Ramos (cell line): Measurements from ENCODE around the gene TSBP1.
"Not testable (repeated sequence)": the region's sequence is repeated elsewhere in the genome, so short reads cannot be mapped to it uniquely, and the experiment has no call there.

Experiments used
- in situ Hi-C: fragments of 300-500 bp; cut with MboI; formaldehyde crosslinking; loops from one replicate; pipeline ENCODE4 v1.14.3; 2022; ENCODE audit warnings: low sequenced_read_pairs; ENCODE audit not compliant: unreplicated experiment

The TSBP1 gene

GRCh38 chr6:32382757-32383420 lies 11.2 kb upstream of the TSBP1 start:
- in situ Hi-C loops: no loop called here

- in situ Hi-C loops: no loop called here
Observed at GRCh38 chr6:32379545-32379944, 7.8 kb upstream of the TSBP1 start.

- in situ Hi-C loops: no loop called here
Observed at GRCh38 chr6:32375739-32376529, 4.2 kb upstream of the TSBP1 start.

GRCh38 chr6:32371229-32371628 lies 474 bp downstream of the TSBP1 start:
- in situ Hi-C loops: no loop called here

GRCh38 chr6:32370505-32370904 lies 1.2 kb downstream of the TSBP1 start:
- in situ Hi-C loops: no loop called here

- in situ Hi-C loops: no loop called here
Observed at GRCh38 chr6:32369660-32370059, 2.0 kb downstream of the TSBP1 start.

GRCh38 chr6:32367644-32368043 lies 4.1 kb downstream of the TSBP1 start:
- in situ Hi-C loops: no loop called here

- in situ Hi-C loops: not testable (repeated sequence)
Observed at GRCh38 chr6:32359225-32359624, 12.5 kb downstream of the TSBP1 start.

GRCh38 chr6:32358548-32358947 lies 13.2 kb downstream of the TSBP1 start:
- in situ Hi-C loops: not testable (repeated sequence)

- in situ Hi-C loops: no loop called here
Observed at GRCh38 chr6:32355018-32355417, 16.7 kb downstream of the TSBP1 start.

- in situ Hi-C loops: no loop called here
Observed at GRCh38 chr6:32353348-32353747, 18.4 kb downstream of the TSBP1 start.

GRCh38 chr6:32340242-32340641 lies 31.5 kb downstream of the TSBP1 start:
- in situ Hi-C loops: no loop called here

- in situ Hi-C loops: no loop called here
Observed at GRCh38 chr6:32337186-32337805, 34.4 kb downstream of the TSBP1 start.

- in situ Hi-C loops: no loop called here
Observed at GRCh38 chr6:32332433-32332832, 39.3 kb downstream of the TSBP1 start.

GRCh38 chr6:32329141-32329540 lies 42.6 kb downstream of the TSBP1 start:
- in situ Hi-C loops: no loop called here

GRCh38 chr6:32327103-32327502 lies 44.6 kb downstream of the TSBP1 start:
- in situ Hi-C loops: no loop called here

GRCh38 chr6:32318501-32318900 lies 53.2 kb downstream of the TSBP1 start:
- in situ Hi-C loops: no loop called here

GRCh38 chr6:32317541-32317940 lies 54.2 kb downstream of the TSBP1 start:
- in situ Hi-C loops: no loop called here

GRCh38 chr6:32313964-32314363 lies 57.7 kb downstream of the TSBP1 start:
- in situ Hi-C loops: no loop called here

- in situ Hi-C loops: no loop called here
Observed at GRCh38 chr6:32298632-32299336, 72.9 kb downstream of the TSBP1 start.

- in situ Hi-C loops: not testable (repeated sequence)
Observed at GRCh38 chr6:32294980-32295379, 76.7 kb downstream of the TSBP1 start.
